Neuronal stem cell (in vitro differentiated cells): Measurements from ENCODE around the gene FBXL15.
A peak's percentile ranks its signal among the peaks of the same experiment; 100 is the strongest.

Source experiments
- DNase-seq: peaks from one replicate; pipeline ENCODE4 v3.0.0-alpha.2; 2013; ENCODE audit warnings: low spot score
- H2AFZ ChIP-seq: one replicate; pipeline ENCODE4 v1.6.1; 2013; ENCODE audit warnings: mild to moderate bottlenecking, low read length, inconsistent platforms
- H2AK5ac ChIP-seq: 2 replicates; pipeline ENCODE4 v1.6.1; 2013; ENCODE audit warnings: low read depth, mild to moderate bottlenecking, inconsistent platforms, low read length, moderate library complexity, mixed read lengths
- H2BK120ac ChIP-seq: 2 replicates; pipeline ENCODE4 v1.6.1; 2013; ENCODE audit warnings: low read depth, mild to moderate bottlenecking, inconsistent platforms, low read length, moderate library complexity, mixed read lengths
- H2BK12ac ChIP-seq: one replicate; pipeline ENCODE4 v1.6.1; 2013; ENCODE audit warnings: low read length, inconsistent platforms
- H2BK15ac ChIP-seq: 2 replicates; pipeline ENCODE4 v1.6.1; 2013; ENCODE audit warnings: mild to moderate bottlenecking, low read length, inconsistent platforms, mixed read lengths
- H2BK5ac ChIP-seq: one replicate; pipeline ENCODE4 v1.6.1; 2013; ENCODE audit warnings: inconsistent platforms, mild to moderate bottlenecking, low read length, moderate library complexity
- H3K14ac ChIP-seq: one replicate; pipeline ENCODE4 v1.6.1; 2013; ENCODE audit warnings: low read length, inconsistent platforms
- H3K18ac ChIP-seq: 2 replicates; pipeline ENCODE4 v1.6.1; 2013; ENCODE audit warnings: low read length, inconsistent platforms
- H3K23ac ChIP-seq: 2 replicates; pipeline ENCODE4 v1.6.1; 2013; ENCODE audit warnings: low read depth, mild to moderate bottlenecking, mixed read lengths, low read length, inconsistent platforms; ENCODE audit not compliant: poor library complexity
- H3K27ac ChIP-seq: replicated peaks from 3 replicates; pipeline ENCODE4 v1.5.1; 2013; ENCODE audit warnings: low read length, inconsistent platforms
- H3K27me3 ChIP-seq, 3 experiments: 2 replicates each; pipeline ENCODE4 v1.6.1; 2013; ENCODE audit warnings: low read length in 3 of 3, mild to moderate bottlenecking in 2 of 3, inconsistent platforms in 1 of 3, low read depth in 1 of 3, mixed read lengths in 1 of 3, moderate library complexity in 1 of 3; ENCODE audit not compliant: control insufficient read depth in 3 of 3, insufficient read depth in 3 of 3
- H3K36me3 ChIP-seq, 2 donors: replicated peaks in 1 of 2; 2 replicates each; pipeline ENCODE4 v1.6.1; 2013; ENCODE audit warnings: low read length in 2 of 2; ENCODE audit not compliant: control insufficient read depth in 2 of 2, insufficient read depth in 2 of 2
- H3K4ac ChIP-seq: 2 replicates; pipeline ENCODE4 v1.6.1; 2013; ENCODE audit warnings: inconsistent platforms, mild to moderate bottlenecking, low read length, moderate library complexity
- H3K4me1 ChIP-seq, 2 donors: 1 replicate in 1 of 2; 2 replicates in 1 of 2; pipeline ENCODE4 v1.6.1; 2013; ENCODE audit warnings: low read length in 2 of 2, low read depth in 1 of 2; ENCODE audit not compliant: control insufficient read depth in 2 of 2, insufficient read depth in 1 of 2
- H3K4me2 ChIP-seq: one replicate; pipeline ENCODE4 v1.6.1; 2013; ENCODE audit warnings: mild to moderate bottlenecking, low read length, inconsistent platforms; ENCODE audit not compliant: insufficient read depth, poor library complexity, severe bottlenecking
- H3K4me3 ChIP-seq, 2 donors: 2 replicates each; pipeline ENCODE4 v1.5.1; 2013; ENCODE audit warnings: low read length in 2 of 2, mild to moderate bottlenecking in 2 of 2, inconsistent platforms in 1 of 2, moderate library complexity in 1 of 2
- H3K79me1 ChIP-seq: one replicate; pipeline ENCODE4 v1.6.1; 2013; ENCODE audit warnings: low read depth, mild to moderate bottlenecking, inconsistent platforms, low read length, moderate library complexity
- H3K9ac ChIP-seq: one replicate; pipeline ENCODE4 v1.6.1; 2013; ENCODE audit warnings: mild to moderate bottlenecking, low read depth, low read length, inconsistent platforms; ENCODE audit not compliant: poor library complexity
- H3K9me3 ChIP-seq, 2 donors: replicated peaks in 1 of 2; 2 replicates each; pipeline versions ENCODE3 to v1.6.1; 2013; ENCODE audit warnings: low read length in 2 of 2, mild to moderate bottlenecking in 2 of 2, inconsistent platforms in 1 of 2, low read depth in 1 of 2, mixed read lengths in 1 of 2, moderate library complexity in 1 of 2; ENCODE audit not compliant: control insufficient read depth in 2 of 2, insufficient read depth in 1 of 2
- H4K8ac ChIP-seq: one replicate; pipeline ENCODE4 v1.6.1; 2013; ENCODE audit warnings: low read depth, mild to moderate bottlenecking, inconsistent platforms, low read length, moderate library complexity
- H4K91ac ChIP-seq: one replicate; pipeline ENCODE4 v1.6.1; 2013; ENCODE audit warnings: low read length, low read depth, mild to moderate bottlenecking, inconsistent platforms; ENCODE audit not compliant: poor library complexity
- WGBS, 2 donors: extraction: QIAGEN DNeasy Blood & Tissue Kit; methylation state at CpG; one replicate each; pipeline ENCODE4 v1.1.7; 2013; ENCODE audit warnings: missing lambda C conversion rate in 2 of 2, mixed read lengths in 1 of 2; ENCODE audit not compliant: insufficient read length in 2 of 2, insufficient replicate concordance in 1 of 2; ENCODE audit errors: extremely low coverage in 2 of 2; 5-methylcytosine and 5-hydroxymethylcytosine counted together

Gene FBXL15

DNA sequence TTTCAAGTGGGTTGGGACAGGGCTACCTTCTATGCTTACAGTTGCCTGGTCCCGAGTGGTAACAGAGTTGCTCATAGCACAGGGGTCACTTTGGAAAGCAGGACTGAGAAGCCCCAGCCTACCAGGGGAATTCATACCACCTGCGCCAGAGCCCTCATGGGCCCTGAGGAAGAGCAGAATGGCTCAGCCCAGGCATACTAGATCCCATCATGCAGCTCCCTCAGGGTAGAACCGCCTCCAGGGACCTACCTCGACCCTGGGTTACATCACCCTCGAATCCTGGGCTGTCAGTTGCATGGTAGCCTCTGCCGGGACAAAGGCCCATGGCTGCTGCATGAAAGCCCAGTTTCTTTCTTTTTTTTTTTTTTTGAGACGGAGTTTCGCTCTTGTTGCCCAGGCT, 8.8 kb downstream of the FBXL15 start:
- Histone ChIP-seq H2AFZ (no peak overlapping the region), H3K36me3 (peaks cover 0 to 15% of the 10 kb centered on the region in 2 donors), H3K18ac (no peak overlapping the region), H2BK15ac (no peak overlapping the region), H3K27ac (no peak overlapping the region), H3K9me3 (peaks cover 0 to 2% of the 10 kb centered on the region in 2 donors), H3K23ac (no peak overlapping the region), H2AK5ac (no peak overlapping the region), H3K4me2 (no peak overlapping the region), H4K91ac (no peak overlapping the region), H3K4me1 (peaks cover 10 to 18% of the 10 kb centered on the region in 2 donors), H3K27me3 (peaks cover 0 to 9% (median 0%) of the 10 kb centered on the region in 3 experiments), H3K4ac (no peak overlapping the region), H2BK5ac (no peak overlapping the region), H3K9ac (no peak overlapping the region), H2BK12ac (no peak overlapping the region), H4K8ac (no peak overlapping the region), H3K79me1 (no peaks in the 10 kb centered on the region), H2BK120ac (no peak overlapping the region), H3K14ac (no peak overlapping the region), H3K4me3 (no peak overlapping the region)
- no CpG with 5 or more reads among the region's 8 CpGs for WGBS, 2 donors
- no peak for DNase-seq

DNA sequence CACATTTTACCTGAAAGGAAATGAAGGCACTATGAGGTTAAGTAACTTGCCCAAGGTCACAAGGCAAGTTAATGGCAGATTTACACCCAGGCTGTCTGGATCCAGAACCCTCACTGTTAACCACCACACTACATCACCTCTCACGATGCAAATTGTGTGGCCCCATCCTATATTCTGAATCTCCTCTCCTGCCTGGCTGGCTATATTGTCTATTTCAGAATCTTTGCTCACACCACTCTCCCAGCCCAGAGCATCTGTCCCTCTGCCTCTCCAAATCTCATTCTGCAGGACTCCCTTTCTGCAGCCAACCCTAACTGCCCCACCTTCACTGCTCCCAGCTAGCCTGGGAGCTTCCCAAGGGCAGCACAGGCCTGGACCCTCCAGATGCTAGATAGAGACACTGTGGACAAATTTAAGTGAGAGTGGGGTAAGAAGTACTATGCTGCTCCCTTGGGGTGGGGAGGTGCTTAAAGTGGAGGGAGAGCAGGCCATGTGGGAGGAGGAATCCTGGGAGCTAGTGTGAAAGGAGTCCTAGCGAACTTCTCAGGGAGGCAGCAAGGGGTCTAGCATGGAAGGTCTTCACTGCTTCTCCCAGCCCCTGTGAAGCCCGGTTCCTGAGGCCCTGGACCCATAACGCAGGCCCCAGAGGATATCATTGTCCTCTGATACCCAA, 11.0 kb downstream of the FBXL15 start:
- H3K4me1 ChIP-seq: peaks cover 11 to 27% of the 10 kb centered on the region in 2 donors
- no peak overlapping the region for H4K8ac ChIP-seq
- H3K23ac ChIP-seq: no peak overlapping the region
- no peak overlapping the region for H2BK120ac ChIP-seq
- no peak overlapping the region for H2BK12ac ChIP-seq
- peak overlapping the region; percentile 4 for H3K18ac ChIP-seq
- H3K36me3 ChIP-seq: peaks cover 0 to 6% of the 10 kb centered on the region in 2 donors
- H3K9ac ChIP-seq: peak overlapping the region; percentile 94
- H2BK5ac ChIP-seq: no peak overlapping the region
- H3K79me1 ChIP-seq: no peaks in the 10 kb centered on the region
- H3K14ac ChIP-seq: no peak overlapping the region
- peak overlapping the region; percentile 2 for H2AK5ac ChIP-seq
- peak overlapping the region; percentile 80 for H2AFZ ChIP-seq
- no peak overlapping the region for H2BK15ac ChIP-seq
- peak overlapping the region; percentile 16 for H3K27ac ChIP-seq
- H3K4me3 ChIP-seq: peak overlapping the region; percentile 85 to 96
- H3K27me3 ChIP-seq: peaks cover 0 to 15% (median 0%) of the 10 kb centered on the region in 3 experiments
- DNase-seq: no peak
- WGBS, 2 donors: no CpG with 5 or more reads among the region's 4 CpGs
- no peak overlapping the region for H3K4ac ChIP-seq
- no peak overlapping the region for H4K91ac ChIP-seq
- peak overlapping the region; percentile 74 for H3K4me2 ChIP-seq
- H3K9me3 ChIP-seq: peaks cover 0 to 2% of the 10 kb centered on the region in 2 donors

DNA sequence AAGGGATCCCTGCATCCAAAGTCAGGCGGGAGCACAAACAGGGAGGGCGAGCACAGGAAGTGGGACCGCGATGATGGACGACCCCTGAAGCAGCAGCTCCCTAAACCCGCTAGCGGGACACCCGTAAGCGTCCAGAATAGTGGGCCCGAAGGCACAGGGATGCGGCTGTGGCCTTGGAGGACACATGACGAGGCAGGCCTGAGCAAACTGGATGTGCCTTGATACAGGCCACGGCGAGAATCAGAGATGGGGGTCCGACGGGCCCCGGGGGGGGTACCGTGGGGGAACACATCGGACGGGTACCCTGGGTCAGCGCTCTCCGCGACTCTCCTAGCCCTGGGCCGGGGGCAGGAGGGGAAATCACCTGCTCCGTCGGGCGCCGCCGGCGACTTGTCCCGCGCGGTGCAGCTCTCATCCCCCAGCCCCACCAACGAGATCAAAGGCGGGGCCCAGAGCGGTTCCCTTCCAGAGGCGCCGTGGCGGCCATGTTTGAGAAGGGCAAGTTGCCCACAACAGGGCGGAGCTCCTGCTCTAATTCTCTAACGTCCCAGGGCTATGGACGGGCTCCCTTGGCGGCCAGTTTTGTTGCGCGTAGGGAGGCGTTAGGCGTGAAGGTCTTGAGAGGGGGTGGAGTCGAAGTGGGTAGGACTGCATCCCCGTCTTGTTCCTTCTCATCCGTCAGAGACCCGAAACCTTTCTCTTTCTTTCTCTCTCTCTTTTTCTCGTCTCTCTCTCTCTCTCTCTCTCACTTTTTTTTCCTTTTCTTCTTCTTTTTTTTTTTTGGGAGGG, 11.7 kb downstream of the FBXL15 start, which contains the start of gene CUEDC2:
CUEDC2 (minus strand) TSS at position 413 of the 789 bp plus-strand sequence. CDS start 7,386 bp downstream, outside the sequence.
- Histone ChIP-seq H3K4me1 (peaks cover 11 to 27% of the 10 kb centered on the region in 2 donors), H3K27me3 (peaks cover 0 to 15% (median 0%) of the 10 kb centered on the region in 3 experiments), H2BK5ac (peak within 1 kb of the TSS; percentile 88), H2AK5ac (peak within 1 kb of the TSS; percentile 30), H3K27ac (peak within 1 kb of the TSS; percentile 16), H3K4ac (no peak within 1 kb of the TSS), H3K4me3 (peak within 1 kb of the TSS; percentile 85 to 96), H3K23ac (peak within 1 kb of the TSS; percentile 46), H2BK12ac (peak within 1 kb of the TSS; percentile 82), H3K18ac (peak within 1 kb of the TSS; percentile 96), H3K9me3 (peaks cover 0 to 2% of the 10 kb centered on the region in 2 donors), H4K91ac (no peak within 1 kb of the TSS), H2BK15ac (peak within 1 kb of the TSS; percentile 40), H3K14ac (peak within 1 kb of the TSS; percentile 11), H3K79me1 (no peaks in the 10 kb centered on the region), H3K36me3 (peaks cover 0 to 6% of the 10 kb centered on the region in 2 donors), H2BK120ac (no peak within 1 kb of the TSS), H2AFZ (peak within 1 kb of the TSS; percentile 80), H3K9ac (peak within 1 kb of the TSS; percentile 94), H3K4me2 (peak within 1 kb of the TSS; percentile 74), H4K8ac (no peak within 1 kb of the TSS)
- no CpG with 5 or more reads among the region's 52 CpGs for WGBS, 2 donors
- peak; percentile 96 for DNase-seq

DNA sequence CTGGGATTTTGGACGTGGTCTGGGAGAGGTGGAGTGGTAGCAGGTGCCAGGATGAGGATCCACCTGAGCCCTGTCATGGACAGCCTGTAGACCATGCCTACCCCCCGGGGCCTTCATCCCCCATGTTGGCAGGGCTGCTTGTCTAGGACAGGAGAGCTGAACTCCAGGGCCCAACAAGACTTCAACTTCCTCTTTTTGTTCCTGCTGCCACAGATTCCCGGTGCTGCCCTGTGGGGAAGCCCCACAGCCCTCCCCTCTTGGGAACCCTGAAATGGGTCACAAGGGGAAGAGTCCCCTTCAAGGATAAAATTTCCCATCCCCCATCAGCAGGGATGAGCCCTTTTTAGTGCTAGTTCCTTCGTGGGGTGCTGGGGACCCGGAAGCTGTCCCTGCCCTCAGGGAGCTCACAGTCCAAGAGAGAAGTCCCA, 13.0 kb downstream of the FBXL15 start:
- Histone ChIP-seq H4K8ac (no peak overlapping the region), H3K79me1 (no peaks in the 10 kb centered on the region), H2BK12ac (peak overlapping the region; percentile 82), H3K4me2 (no peak overlapping the region), H3K14ac (no peak overlapping the region), H2BK15ac (peak overlapping the region; percentile 40), H2BK120ac (no peak overlapping the region), H3K4me3 (peak overlapping the region in 1 of 2 donors; percentile 4), H2AFZ (no peak overlapping the region), H3K36me3 (peaks cover 0 to 6% of the 10 kb centered on the region in 2 donors), H3K18ac (no peak overlapping the region), H3K23ac (no peak overlapping the region), H3K27ac (no peak overlapping the region), H3K9ac (no peak overlapping the region), H4K91ac (no peak overlapping the region), H2AK5ac (peak overlapping the region; percentile 30), H3K9me3 (peaks cover 0 to 2% of the 10 kb centered on the region in 2 donors), H3K27me3 (peaks cover 0 to 15% (median 0%) of the 10 kb centered on the region in 3 experiments), H3K4ac (no peak overlapping the region), H3K4me1 (peaks cover 11 to 27% of the 10 kb centered on the region in 2 donors), H2BK5ac (no peak overlapping the region)
- DNase-seq: no peak
- WGBS, 2 donors: no CpG with 5 or more reads among the region's 5 CpGs
